ENCODE measurements around the gene CLIP2. TPM values are rescaled to one million over a fixed set of nuclear protein-coding genes. Genes with fewer than 3 reads are reported as not detected.
A peak's percentile ranks its signal among the peaks of the same experiment; 100 is the strongest.

Gene CLIP2
- polyA plus RNA-seq, 1 of the 3 experiments (the other 2 are of a cell fraction), result 14.3 TPM

GRCh38 chr7:74304550-74304949, 15.3 kb downstream of the CLIP2 start (continued):
- no peak for TF ChIP-seq CTCF (IDR thresholded peaks at IDR 0.05)
- no peak for TF ChIP-seq TAF1 (IDR thresholded peaks at IDR 0.05; ENCODE audit: borderline replicate concordance, low read depth, low read length)
- no peak for TF ChIP-seq SMC3 (IDR thresholded peaks at IDR 0.05; ENCODE audit: low read depth, low read length)
- no peak for TF ChIP-seq JUND (IDR thresholded peaks at IDR 0.05)
- TF ChIP-seq, protein P1, sequence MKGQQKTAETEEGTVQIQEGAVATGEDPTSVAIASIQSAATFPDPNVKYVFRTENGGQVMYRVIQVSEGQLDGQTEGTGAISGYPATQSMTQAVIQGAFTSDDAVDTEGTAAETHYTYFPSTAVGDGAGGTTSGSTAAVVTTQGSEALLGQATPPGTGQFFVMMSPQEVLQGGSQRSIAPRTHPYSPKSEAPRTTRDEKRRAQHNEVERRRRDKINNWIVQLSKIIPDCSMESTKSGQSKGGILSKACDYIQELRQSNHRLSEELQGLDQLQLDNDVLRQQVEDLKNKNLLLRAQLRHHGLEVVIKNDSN (IDR thresholded peaks at IDR 0.05; ENCODE audit: borderline replicate concordance, low read depth), result no peak

- H3K79me2 ChIP-seq (ENCODE audit: insufficient read depth), result peaks cover 98% of the 10 kb centered on the region
These were observed 17.0 kb downstream of the CLIP2 start for GRCh38 chr7:74306004-74306729.

More at GRCh38 chr7:74306004-74306729, 17.0 kb downstream of the CLIP2 start:
- Histone ChIP-seq H3K9me3 (no peaks in the 10 kb centered on the region), H3K27me3 (ENCODE audit: insufficient read depth) (no peaks in the 10 kb centered on the region), H3K36me3 (replicated peaks in 1 of 2; ENCODE audit: control insufficient read depth in 1 of 2, insufficient read depth in 2 of 2, low read length in 1 of 2) (peaks cover 0 to 5% of the 10 kb centered on the region in 2 experiments), H4K20me1 (ENCODE audit: insufficient read depth) (peaks cover 88% of the 10 kb centered on the region), H3K9me2 (no peaks in the 10 kb centered on the region), H3K27ac (ENCODE audit: low read depth in 2 of 2, low read length in 1 of 2) (peak overlapping the region in 1 of 2 experiments; percentile 65; a peak in 2 of 4 replicates), H3K4me2 (peak overlapping the region; percentile 68), H3K4me1 (ENCODE audit: control insufficient read depth in 1 of 2, insufficient read depth in 2 of 2, low read depth in 1 of 2, low read length in 1 of 2) (peaks cover 14 to 18% of the 10 kb centered on the region in 2 experiments; a peak in 3 of 4 replicates), H2AFZ (ENCODE audit: low read depth) (no peak overlapping the region), H3K9ac (no peak overlapping the region), H3F3A (replicated peaks; ENCODE audit: insufficient read depth) (peaks cover 19% of the 10 kb centered on the region), H3K4me3 (ENCODE audit: low read depth in 2 of 2, low read length in 1 of 2) (no peak overlapping the region)
- ChIA-PET POLR2A (no interaction called here), CTCF (interaction anchor here (1.0 kb wide), 1 partner anchor 31 kb away, joined by 3 read pairs; no protein-coding TSS in a partner anchor)
- peak; percentile 48 for DNase-seq
- TF ChIP-seq, protein P1 (IDR thresholded peaks at IDR 0.05; ENCODE audit: borderline replicate concordance, low read depth), result no peak
- TF ChIP-seq, protein P2, sequence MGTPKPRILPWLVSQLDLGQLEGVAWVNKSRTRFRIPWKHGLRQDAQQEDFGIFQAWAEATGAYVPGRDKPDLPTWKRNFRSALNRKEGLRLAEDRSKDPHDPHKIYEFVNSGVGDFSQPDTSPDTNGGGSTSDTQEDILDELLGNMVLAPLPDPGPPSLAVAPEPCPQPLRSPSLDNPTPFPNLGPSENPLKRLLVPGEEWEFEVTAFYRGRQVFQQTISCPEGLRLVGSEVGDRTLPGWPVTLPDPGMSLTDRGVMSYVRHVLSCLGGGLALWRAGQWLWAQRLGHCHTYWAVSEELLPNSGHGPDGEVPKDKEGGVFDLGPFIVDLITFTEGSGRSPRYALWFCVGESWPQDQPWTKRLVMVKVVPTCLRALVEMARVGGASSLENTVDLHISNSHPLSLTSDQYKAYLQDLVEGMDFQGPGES (IDR thresholded peaks at IDR 0.05; ENCODE audit: low read depth, low read length), result no peak
- TF ChIP-seq, protein P3, sequence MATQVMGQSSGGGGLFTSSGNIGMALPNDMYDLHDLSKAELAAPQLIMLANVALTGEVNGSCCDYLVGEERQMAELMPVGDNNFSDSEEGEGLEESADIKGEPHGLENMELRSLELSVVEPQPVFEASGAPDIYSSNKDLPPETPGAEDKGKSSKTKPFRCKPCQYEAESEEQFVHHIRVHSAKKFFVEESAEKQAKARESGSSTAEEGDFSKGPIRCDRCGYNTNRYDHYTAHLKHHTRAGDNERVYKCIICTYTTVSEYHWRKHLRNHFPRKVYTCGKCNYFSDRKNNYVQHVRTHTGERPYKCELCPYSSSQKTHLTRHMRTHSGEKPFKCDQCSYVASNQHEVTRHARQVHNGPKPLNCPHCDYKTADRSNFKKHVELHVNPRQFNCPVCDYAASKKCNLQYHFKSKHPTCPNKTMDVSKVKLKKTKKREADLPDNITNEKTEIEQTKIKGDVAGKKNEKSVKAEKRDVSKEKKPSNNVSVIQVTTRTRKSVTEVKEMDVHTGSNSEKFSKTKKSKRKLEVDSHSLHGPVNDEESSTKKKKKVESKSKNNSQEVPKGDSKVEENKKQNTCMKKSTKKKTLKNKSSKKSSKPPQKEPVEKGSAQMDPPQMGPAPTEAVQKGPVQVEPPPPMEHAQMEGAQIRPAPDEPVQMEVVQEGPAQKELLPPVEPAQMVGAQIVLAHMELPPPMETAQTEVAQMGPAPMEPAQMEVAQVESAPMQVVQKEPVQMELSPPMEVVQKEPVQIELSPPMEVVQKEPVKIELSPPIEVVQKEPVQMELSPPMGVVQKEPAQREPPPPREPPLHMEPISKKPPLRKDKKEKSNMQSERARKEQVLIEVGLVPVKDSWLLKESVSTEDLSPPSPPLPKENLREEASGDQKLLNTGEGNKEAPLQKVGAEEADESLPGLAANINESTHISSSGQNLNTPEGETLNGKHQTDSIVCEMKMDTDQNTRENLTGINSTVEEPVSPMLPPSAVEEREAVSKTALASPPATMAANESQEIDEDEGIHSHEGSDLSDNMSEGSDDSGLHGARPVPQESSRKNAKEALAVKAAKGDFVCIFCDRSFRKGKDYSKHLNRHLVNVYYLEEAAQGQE (IDR thresholded peaks at IDR 0.05; ENCODE audit: low read depth, low read length), result no peak
- TF ChIP-seq SMC3 (IDR thresholded peaks at IDR 0.05; ENCODE audit: low read depth, low read length) (no peak), MAX (IDR thresholded peaks at IDR 0.05; ENCODE audit: low read depth) (no peak), RXRA (IDR thresholded peaks at IDR 0.05; ENCODE audit: borderline replicate concordance, low read depth) (no peak)
- WGBS (ENCODE audit: low lambda C conversion rate), result 81% methylated on average over 25 of the region's 27 CpGs
